GM12878 (cell line): ENCODE measurements around the gene AP3M1. TPM values are rescaled to one million over a fixed set of nuclear protein-coding genes. Genes with fewer than 3 reads are reported as not detected.

Experiments used
- ATAC-seq: fragments of 200-7000 bp; cut with Tn5 transposase; 3 replicates; pipeline ENCODE4 v1.9.1; 2020; ENCODE audit warnings: mild to moderate bottlenecking, moderate library complexity
- BruUV-seq: library from RNA; stranded (reverse); fragments of 400-500 nt; replicated peaks from 2 replicates; lab custom pipeline; 2021; lab: Mats Ljungman, UMichigan
- CTCF ChIA-PET: fragments of 300-600 bp; sonication (Branson Sonifier 250); formaldehyde crosslinking; extraction: SDS; loops from one replicate; lab custom pipeline; 2021; ENCODE audit warnings: inconsistent platforms; lab: Yijun Ruan, JAX
- POLR2A ChIA-PET: fragments of 350-600 bp; formaldehyde crosslinking; extraction: SDS; loops from one replicate; lab custom pipeline; 2021; ENCODE audit warnings: inconsistent platforms; lab: Charles Lee
- RAD21 ChIA-PET: fragments of 300-600 bp; sonication (Branson Sonifier 250); formaldehyde crosslinking; loops from one replicate; lab custom pipeline; 2023; ENCODE audit warnings: antibody characterized with exemption; ENCODE audit not compliant: unreplicated experiment; lab: Charles Lee
- SMC1A ChIA-PET: fragments of 300-600 bp; sonication (Branson Sonifier 250); formaldehyde crosslinking; loops from one replicate; lab custom pipeline; 2023; ENCODE audit not compliant: unreplicated experiment, uncharacterized antibody; lab: Charles Lee
- DNase-seq: peaks from one replicate; pipeline ENCODE4 v3.0.0-alpha.2; 2011; ENCODE audit warnings: low read depth, low spot score
- FAIRE-seq: peaks from 3 replicates; lab custom pipeline; 2011; peaks lifted over from hg19 to GRCh38; lab: Jason Lieb, UNC
- H2AFZ ChIP-seq: 2 replicates; pipeline ENCODE4 v1.6.0; 2011; ENCODE audit warnings: low read depth, low read length, control low read depth; ENCODE audit not compliant: control insufficient read depth
- H3K27ac ChIP-seq: 2 replicates; pipeline ENCODE4 v1.5.1; 2011; ENCODE audit warnings: control low read depth; ENCODE audit not compliant: control insufficient read depth, insufficient read depth
- H3K27me3 ChIP-seq, 2 experiments: replicated peaks in 1 of 2; 2 replicates each; pipeline versions ENCODE4 v1.6.0 to v1.6.1; 2011; ENCODE audit warnings: low read length in 1 of 2; ENCODE audit not compliant: control insufficient read depth in 2 of 2, insufficient read depth in 2 of 2
- H3K36me3 ChIP-seq, 2 experiments: 2 replicates each; pipeline ENCODE4 v1.5.1; 2011; ENCODE audit warnings: low read length in 1 of 2; ENCODE audit not compliant: control insufficient read depth in 2 of 2, insufficient read depth in 2 of 2
- H3K4me1 ChIP-seq: 2 replicates; pipeline ENCODE4 v1.6.1; 2011; ENCODE audit warnings: mild to moderate bottlenecking, low read length, moderate library complexity, mixed read lengths; ENCODE audit not compliant: control insufficient read depth, insufficient read depth
- H3K4me2 ChIP-seq: 2 replicates; pipeline ENCODE4 v1.6.0; 2011; ENCODE audit warnings: control low read depth; ENCODE audit not compliant: control insufficient read depth, insufficient read depth
- H3K4me3 ChIP-seq: fragments of 200-600 bp; sonication (generic); 2 replicates; pipeline ENCODE4 v1.5.1; 2016
- H3K79me2 ChIP-seq: 2 replicates; pipeline ENCODE4 v1.6.0; 2011; ENCODE audit warnings: low read length; ENCODE audit not compliant: control insufficient read depth, insufficient read depth
- H3K9ac ChIP-seq: 2 replicates; pipeline ENCODE4 v1.8.0; 2011; ENCODE audit warnings: low read length, control low read depth, mixed read lengths; ENCODE audit not compliant: control insufficient read depth, insufficient read depth
- H3K9me3 ChIP-seq: replicated peaks from 3 replicates; pipeline ENCODE4 v1.5.1; 2011; ENCODE audit warnings: mild to moderate bottlenecking, low read length; ENCODE audit not compliant: control insufficient read depth, insufficient read depth
- H4K20me1 ChIP-seq: 2 replicates; pipeline ENCODE4 v1.6.0; 2011; ENCODE audit not compliant: control insufficient read depth, insufficient read depth
- BACH1 ChIP-seq: fragments of 450-650 bp; IDR thresholded peaks from 2 replicates; pipeline ENCODE4 v1.6.1; 2017; ENCODE audit warnings: mild to moderate bottlenecking, borderline replicate concordance
- E2F8 ChIP-seq: fragments of 450-650 bp; IDR thresholded peaks from 2 replicates; pipeline ENCODE4 v1.6.1; 2018; ENCODE audit warnings: mild to moderate bottlenecking, low read depth, moderate library complexity; ENCODE audit not compliant: partially characterized antibody
- HCFC1 ChIP-seq: fragments of 150-350 bp; IDR thresholded peaks from 2 replicates; pipeline ENCODE4 v1.6.1; 2014; ENCODE audit warnings: low read length
- IRF5 ChIP-seq: fragments of 450-650 bp; IDR thresholded peaks from 2 replicates; pipeline ENCODE4 v1.6.1; 2017; ENCODE audit warnings: borderline replicate concordance
- JUND ChIP-seq: IDR thresholded peaks from 2 replicates; pipeline ENCODE4 v1.6.1; 2012; ENCODE audit warnings: low read depth, mild to moderate bottlenecking, low read length, improper control_type of control experiment, moderate library complexity
- MEF2B ChIP-seq: fragments of 450-650 bp; IDR thresholded peaks from 2 replicates; pipeline ENCODE4 v1.6.1; 2018; ENCODE audit warnings: mild to moderate bottlenecking, moderate library complexity; ENCODE audit not compliant: partially characterized antibody, poor library complexity, severe bottlenecking
- PAX5 ChIP-seq: IDR thresholded peaks from 2 replicates; pipeline ENCODE4 v1.6.1; 2011; ENCODE audit warnings: low read depth, low read length, borderline replicate concordance
- POLR2A ChIP-seq: IDR thresholded peaks from 2 replicates; pipeline ENCODE4 v1.6.1; 2011; ENCODE audit warnings: low read depth, mild to moderate bottlenecking, low read length
- SIN3A ChIP-seq: IDR thresholded peaks from 2 replicates; pipeline ENCODE4 v1.6.1; 2012; ENCODE audit warnings: low read depth, low read length, improper control_type of control experiment
- TCF3 ChIP-seq: IDR thresholded peaks from 2 replicates; pipeline ENCODE4 v1.6.1; 2012; ENCODE audit warnings: low read depth, mild to moderate bottlenecking, low read length, borderline replicate concordance; ENCODE audit not compliant: insufficient read depth
- USF2 ChIP-seq: IDR thresholded peaks from 2 replicates; pipeline ENCODE4 v1.6.1; 2011; ENCODE audit warnings: low read depth, low read length, improper control_type of control experiment, borderline replicate concordance
- YBX1 ChIP-seq: fragments of 450-650 bp; IDR thresholded peaks from 2 replicates; pipeline ENCODE4 v1.6.1; 2016; ENCODE audit warnings: antibody characterized with exemption
- ZBTB11 ChIP-seq: fragments of 450-650 bp; formaldehyde crosslinking; IDR thresholded peaks from 2 replicates; pipeline ENCODE4 v1.5.0; 2022; ENCODE audit warnings: mild to moderate bottlenecking, missing genetic modification characterization
- ZNF217 ChIP-seq: fragments of 450-650 bp; IDR thresholded peaks from 2 replicates; pipeline ENCODE4 v1.6.1; 2017; ENCODE audit warnings: antibody characterized with exemption, mild to moderate bottlenecking
- WGBS: methylation state at CpG from one replicate; pipeline ENCODE4 v1.1.6; 2016; ENCODE audit warnings: low lambda C conversion rate; ENCODE audit not compliant: insufficient replicate concordance, insufficient coverage; ENCODE audit errors: missing lambda C conversion rate; 5-methylcytosine and 5-hydroxymethylcytosine counted together
- in situ Hi-C: fragments of 300-500 bp; cut with MboI; formaldehyde crosslinking; loops from 9 replicates; pipeline ENCODE4 v1.14.3; 2018; ENCODE audit warnings: mixed read lengths
- intact Hi-C: fragments of 100-400 bp; cut with micrococcal nuclease; formaldehyde crosslinking; loops from one replicate; pipeline ENCODE4 v1.14.2; 2022; ENCODE audit not compliant: unreplicated experiment
- polyA plus RNA-seq, 11 experiments: library from polyadenylated mRNA; depleted of rRNA in 4 of 11; unstranded in 6 of 11; stranded (reverse) in 5 of 11; fragments of >200 nt; fragmentation: Nextera tagmentation in 4 of 11; fragmentation: Illumina TruSeq in 1 of 11; extraction: Ambion mirVana in 4 of 11; extraction: Trizol in 1 of 11; gene quantifications; 1 replicate in 1 of 11; 2 replicates in 10 of 11; pipeline versions ENCODE4 v1.2.1 to v1.2.3, GENCODE V29; 2011 to 2016; ENCODE audit warnings: inconsistent platforms in 2 of 11, missing spikeins in 2 of 11, low read depth in 1 of 11
- total RNA-seq, 4 experiments: library from RNA; depleted of rRNA in 3 of 4; stranded (reverse); fragments of >200 nt in 3 of 4; fragmentation: Illumina TruSeq in 1 of 4; extraction: Trizol in 1 of 4; gene quantifications; 2 replicates each; pipeline versions ENCODE4 v1.2.1 to v1.2.3, GENCODE V29; 2013 to 2021

AP3M1 gene
- total and polyA plus RNA-seq, 10 of the 15 experiments (the other 5 are each of a cell fraction or from before 2014, with no cell fraction given), result 22.1 to 83.4 (median 47.7) TPM

- Histone ChIP-seq H3K9me3 (no peaks in the 10 kb centered on the region), H3K4me1 (no peaks in the 10 kb centered on the region), H3K4me2 (no peak overlapping the region), H3K4me3 (no peak overlapping the region), H3K27me3 (no peaks in the 10 kb centered on the region), H3K27ac (no peak overlapping the region), H3K9ac (no peak overlapping the region), H4K20me1 (no peaks in the 10 kb centered on the region), H2AFZ (no peak overlapping the region), H3K79me2 (no peaks in the 10 kb centered on the region), H3K36me3 (peaks cover 2 to 20% of the 10 kb centered on the region in 2 experiments; a peak in 2 of 4 replicates)
- RAD21 ChIA-PET, result interaction anchor here (0.7 to 1.6 kb wide), 2 partner anchors 8 to 1107 kb away, joined by 3 to 5 read pairs; no protein-coding TSS in a partner anchor
- POLR2A ChIA-PET, result interaction anchor here (0.6 to 1.5 kb wide), 3 partner anchors 10 to 269 kb away, joined by 3 to 4 read pairs (median 3); no protein-coding TSS in a partner anchor
- ATAC-seq, result no peak
- no peak for DNase-seq
- intact Hi-C loops, result no loop called here
- CTCF ChIA-PET, result interaction anchor here (1.1 to 4.5 kb wide), 5 partner anchors 10 to 101 kb away, joined by 4 to 18 read pairs (median 5); no protein-coding TSS in a partner anchor
- no peak for FAIRE-seq
- SMC1A ChIA-PET, result interaction anchor here (0.6 to 1.5 kb wide), 11 partner anchors 9 to 126 kb away, joined by 3 to 7 read pairs (median 3); no protein-coding TSS in a partner anchor
- in situ Hi-C loops, result no loop called here
- no TSS peak for BruUV-seq
- WGBS, result 97% methylated on average over 11 of the region's 11 CpGs
- no peak for TF ChIP-seq HCFC1
- TF ChIP-seq TCF3, result no peak
- no peak for TF ChIP-seq POLR2A
- TF ChIP-seq ZNF217, result no peak
- TF ChIP-seq YBX1, result no peak
- TF ChIP-seq BACH1, result no peak
- no peak for TF ChIP-seq IRF5
- no peak for TF ChIP-seq SIN3A
- TF ChIP-seq PAX5, result no peak
- no peak for TF ChIP-seq JUND
- TF ChIP-seq E2F8, result no peak
- no peak for TF ChIP-seq ZBTB11 (CRISPR knock-in tag)
- TF ChIP-seq USF2, result no peak
- TF ChIP-seq MEF2B, result no peak
These were observed 16.5 kb downstream of the AP3M1 start for GRCh38 chr10:74133923-74134820.
